Stimulated activated naive CD4-positive, alpha-beta T cell treated with Interleukin-2 at 50 U/mL for 16 hours (primary cell): ENCODE measurements around the gene LBHD2.
A peak's percentile ranks its signal among the peaks of the same experiment; 100 is the strongest.
"Not testable (repeated sequence)": the region's sequence is repeated elsewhere in the genome, so short reads cannot be mapped to it uniquely, and the experiment has no call there.

ENCODE experiments used
- DNase-seq: peaks from one replicate; lab custom pipeline; 2025; lab: John Stamatoyannopoulos, UW

LBHD2 gene

GRCh38 chr14:103084021-103084919 lies at the start of gene LBHD2:
Gene LBHD2 (plus strand): TSS chr14:103084210. CDS start chr14:103086013, 1,803 bp downstream.
- DNase-seq = no peak

- DNase-seq = no peak
Observed at GRCh38 chr14:103041464-103041863, 42.5 kb upstream of the LBHD2 start.

GRCh38 chr14:103043257-103044015 lies 40.6 kb upstream of the LBHD2 start:
- DNase-seq = no peak

DNA sequence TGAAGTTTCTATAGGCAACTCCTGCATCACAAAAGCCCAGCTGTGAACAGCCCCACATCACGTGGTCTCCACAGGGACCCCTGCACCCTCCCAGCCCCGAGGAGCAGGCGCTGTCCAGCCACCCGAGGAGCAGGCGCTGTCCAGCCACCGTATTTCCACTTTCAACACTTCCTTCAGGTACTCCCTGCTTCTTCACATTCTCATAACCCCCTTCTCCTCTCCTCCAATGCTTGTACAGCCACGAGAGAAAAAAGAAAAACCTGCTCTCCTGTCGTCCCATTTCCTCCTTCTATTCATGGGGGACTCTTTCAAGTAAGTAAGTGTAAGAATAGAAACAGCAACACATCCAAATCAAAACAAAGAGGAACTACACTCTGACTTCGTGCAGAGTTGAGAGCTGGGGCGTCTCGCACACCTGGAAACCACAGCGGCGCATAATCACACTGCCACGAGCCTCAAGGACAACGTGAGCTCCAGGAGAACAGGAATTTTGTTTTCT lies 38.6 kb upstream of the LBHD2 start:
- DNase-seq = no peak

GRCh38 chr14:103047453-103047852 lies 36.6 kb upstream of the LBHD2 start:
- DNase-seq = not testable (repeated sequence)

GRCh38 chr14:103050935-103051334 lies 33.1 kb upstream of the LBHD2 start:
- no peak for DNase-seq

GRCh38 chr14:103052407-103052806 lies 31.6 kb upstream of the LBHD2 start:
- DNase-seq = no peak

DNA sequence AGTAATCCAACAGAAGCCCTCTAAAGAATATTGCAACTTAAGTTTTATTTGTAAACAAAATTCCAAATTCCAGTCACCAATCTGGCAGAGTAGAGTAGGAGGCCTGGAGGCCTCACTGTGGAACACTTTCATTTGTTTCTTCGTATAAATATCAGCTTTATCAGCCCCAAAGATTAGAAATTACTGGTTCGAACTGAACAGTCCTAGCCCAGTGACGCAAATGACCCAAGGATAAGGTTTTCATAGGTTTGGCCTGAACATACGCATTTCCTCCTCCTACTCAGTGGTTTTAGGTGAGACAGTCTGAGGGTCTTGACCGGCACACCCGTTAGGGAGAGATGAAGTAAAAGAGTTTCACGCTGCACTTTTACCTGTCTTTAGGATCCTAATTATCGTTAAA lies 28.3 kb upstream of the LBHD2 start:
- DNase-seq = no peak

- DNase-seq = no peak
Observed at GRCh38 chr14:103056322-103057027, 27.5 kb upstream of the LBHD2 start.

- DNase-seq = no peak
Observed at GRCh38 chr14:103057028-103057371, 27.0 kb upstream of the LBHD2 start.

GRCh38 chr14:103057372-103058163 lies 26.4 kb upstream of the LBHD2 start, which contains the start of gene CDC42BPB:
Gene CDC42BPB (minus strand): TSS chr14:103057549. CDS start chr14:103057173, 376 bp downstream.
- peak; percentile 60 for DNase-seq

- DNase-seq = no peak
Observed at GRCh38 chr14:103058164-103059055, 25.6 kb upstream of the LBHD2 start.

DNA sequence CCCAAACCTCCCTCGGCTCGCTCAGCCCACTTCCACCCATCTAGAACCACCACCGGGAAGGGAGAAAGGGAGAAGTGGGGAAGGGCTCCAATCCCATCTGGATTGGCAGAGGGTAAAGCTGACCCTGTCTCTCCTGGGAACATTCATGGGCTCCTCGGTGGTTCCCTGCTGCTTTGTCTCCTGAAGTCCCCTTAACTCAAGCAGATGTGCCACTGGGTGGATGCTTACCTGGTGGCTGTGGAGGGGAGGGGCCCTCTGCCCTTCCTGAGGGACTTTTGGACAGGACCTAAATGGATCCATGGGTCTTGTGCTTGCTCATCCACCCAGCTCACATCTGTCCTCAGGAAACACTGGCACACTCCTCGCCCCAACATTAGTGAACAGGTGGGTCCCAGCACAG lies 24.5 kb upstream of the LBHD2 start:
- DNase-seq = no peak

- DNase-seq = no peak
Observed at GRCh38 chr14:103061482-103061976, 22.5 kb upstream of the LBHD2 start.

DNA sequence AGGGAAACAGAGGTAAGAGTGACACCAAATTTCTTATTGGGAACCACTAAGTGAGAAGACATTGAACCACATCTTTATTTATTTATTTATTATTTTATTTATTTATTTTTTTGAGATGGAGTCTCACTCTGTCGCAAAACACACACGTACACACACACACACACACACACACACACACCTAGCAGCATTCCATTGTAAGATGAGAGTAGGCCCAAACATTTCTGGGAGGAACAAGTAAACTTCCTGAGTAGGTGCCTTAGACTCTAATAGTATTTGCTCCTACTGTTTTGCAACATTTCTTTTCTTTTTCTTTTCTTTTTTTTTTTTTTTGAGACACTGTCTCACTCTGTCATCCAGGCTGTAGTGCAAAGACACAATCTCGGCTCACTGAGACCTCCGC lies 19.6 kb upstream of the LBHD2 start:
- DNase-seq = no peak

DNA sequence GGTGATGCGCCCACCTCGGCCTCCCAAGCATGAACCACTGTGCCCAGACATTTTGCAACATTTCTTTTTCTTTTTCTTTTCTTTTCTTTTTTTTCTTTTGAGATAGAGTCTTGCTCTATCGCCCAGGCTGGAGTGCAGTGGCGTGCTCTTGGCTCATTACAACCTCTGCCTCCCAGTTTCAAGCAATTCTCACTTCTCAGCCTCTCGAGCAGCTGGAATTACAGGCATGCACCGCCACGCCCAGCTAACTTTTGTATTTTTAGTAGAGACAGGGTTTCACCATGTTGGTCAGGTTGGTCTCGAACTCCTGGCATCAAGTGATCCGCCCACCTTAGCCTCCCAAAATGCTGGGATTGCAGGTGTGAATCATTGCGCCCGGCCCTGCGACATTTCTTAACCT lies 19.0 kb upstream of the LBHD2 start:
- no peak for DNase-seq

DNA sequence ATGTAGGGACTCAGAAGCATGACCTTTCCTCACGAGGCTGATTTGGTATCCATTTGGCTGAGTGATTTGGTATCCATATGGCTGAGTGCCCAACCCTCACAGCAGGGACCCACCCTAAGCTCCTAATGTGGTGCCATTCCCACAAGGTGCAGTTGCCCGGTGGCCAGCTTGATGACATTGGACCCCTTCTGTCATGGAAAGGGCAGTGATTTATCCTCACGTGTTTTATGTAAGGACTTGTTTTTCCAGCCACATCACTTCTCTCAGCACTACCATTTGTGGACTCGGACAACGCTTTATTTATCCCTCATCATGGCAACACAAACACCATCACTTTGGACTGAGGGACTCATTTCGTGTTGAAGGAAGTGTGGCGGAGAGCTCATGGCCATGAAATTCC lies 18.1 kb upstream of the LBHD2 start:
- no peak for DNase-seq

DNA sequence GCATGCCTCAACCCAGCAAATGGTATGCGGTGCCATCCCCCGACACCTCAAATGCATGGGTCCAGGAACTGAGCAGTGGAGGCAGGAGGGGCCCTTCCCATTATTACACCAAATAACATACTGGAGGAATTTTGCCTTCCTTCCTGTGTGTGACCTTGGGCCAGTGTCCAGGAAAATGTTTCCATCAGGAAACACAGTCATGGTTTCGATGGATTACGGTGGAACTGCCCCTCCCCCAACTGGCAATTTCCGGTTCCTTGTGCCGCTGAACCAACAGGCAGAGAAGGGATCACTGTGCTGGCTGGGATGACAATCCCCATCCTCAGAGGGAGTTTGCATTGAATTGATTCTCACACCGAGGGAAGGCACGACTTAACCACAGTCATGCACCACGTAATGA lies 17.6 kb upstream of the LBHD2 start:
- no peak for DNase-seq

GRCh38 chr14:103067231-103067954 lies 16.6 kb upstream of the LBHD2 start:
- no peak for DNase-seq
